SK-N-SH treated with all-trans-retinoic acid at 6 μM for 48 hours (cell line): ENCODE results near the gene PTPRCAP.

Experiments used
- ATAC-seq: fragments of 200-7000 bp; cut with Tn5 transposase; 3 replicates; pipeline ENCODE4 v1.9.1; 2020; ENCODE audit warnings: mild to moderate bottlenecking, moderate library complexity
- ARNTL ChIP-seq: fragments of 450-650 bp; formaldehyde crosslinking; IDR thresholded peaks from 2 replicates; pipeline ENCODE4 v1.5.0; 2020; ENCODE audit warnings: low read depth, mild to moderate bottlenecking, moderate library complexity, borderline replicate concordance
- BACH2 ChIP-seq: fragments of 250-450 bp; sonication (Bioruptor Pico); IDR thresholded peaks from 2 replicates; pipeline ENCODE4 v1.9.0; 2021; ENCODE audit warnings: mild to moderate bottlenecking, borderline replicate concordance
- CREB5 ChIP-seq: fragments of 250-450 bp; sonication (Bioruptor Pico); IDR thresholded peaks from 2 replicates; pipeline ENCODE4 v1.5.1; 2020; ENCODE audit warnings: low read depth, mild to moderate bottlenecking, moderate library complexity
- CSDC2 ChIP-seq: fragments of 250-450 bp; sonication (Bioruptor Pico); IDR thresholded peaks from 2 replicates; pipeline ENCODE4 v1.5.0; 2020; ENCODE audit warnings: mild to moderate bottlenecking, moderate library complexity
- CSRNP3 ChIP-seq: fragments of 250-450 bp; sonication (Bioruptor Pico); IDR thresholded peaks from 2 replicates; pipeline ENCODE4 v1.5.1; 2021; ENCODE audit warnings: mild to moderate bottlenecking, moderate library complexity
- ESRRG ChIP-seq: fragments of 250-450 bp; sonication (Bioruptor Pico); IDR thresholded peaks from 2 replicates; pipeline ENCODE4 v1.6.1; 2021; ENCODE audit warnings: mild to moderate bottlenecking
- GLIS3 ChIP-seq: fragments of 250-450 bp; sonication (Bioruptor Pico); IDR thresholded peaks from 2 replicates; pipeline ENCODE4 v1.5.0; 2020; ENCODE audit warnings: mild to moderate bottlenecking, moderate library complexity
- ISL1 ChIP-seq: fragments of 250-450 bp; sonication (Bioruptor Pico); IDR thresholded peaks from 2 replicates; pipeline ENCODE4 v2.1.2; 2022; ENCODE audit warnings: mild to moderate bottlenecking, moderate library complexity
- OSR1 ChIP-seq: fragments of 250-450 bp; sonication (Bioruptor Pico); IDR thresholded peaks from 2 replicates; pipeline ENCODE4 v1.8.0; 2022; ENCODE audit warnings: moderate library complexity, mild to moderate bottlenecking, inconsistent platforms
- POU6F1 ChIP-seq: fragments of 250-450 bp; sonication (Bioruptor Pico); IDR thresholded peaks from 2 replicates; pipeline ENCODE4 v1.8.0; 2021; ENCODE audit warnings: low read depth, mild to moderate bottlenecking, moderate library complexity, borderline replicate concordance
- PPARA ChIP-seq: fragments of 250-450 bp; sonication (Bioruptor Pico); IDR thresholded peaks from 2 replicates; pipeline ENCODE4 v1.5.0; 2020; ENCODE audit warnings: mild to moderate bottlenecking, borderline replicate concordance
- RARB ChIP-seq: fragments of 250-450 bp; sonication (Bioruptor Pico); IDR thresholded peaks from 2 replicates; pipeline ENCODE4 v1.8.0; 2021; ENCODE audit warnings: mild to moderate bottlenecking, moderate library complexity
- SNAI2 ChIP-seq: fragments of 250-450 bp; sonication (Bioruptor Pico); IDR thresholded peaks from 2 replicates; pipeline ENCODE4 v1.5.0; 2020; ENCODE audit warnings: mild to moderate bottlenecking, moderate library complexity
- TCF4 ChIP-seq: fragments of 250-450 bp; sonication (Bioruptor Pico); IDR thresholded peaks from 2 replicates; pipeline ENCODE4 v1.8.0; 2021; ENCODE audit warnings: mild to moderate bottlenecking, moderate library complexity, borderline replicate concordance
- TOX ChIP-seq: fragments of 250-450 bp; sonication (Bioruptor Pico); IDR thresholded peaks from 2 replicates; pipeline ENCODE4 v1.8.0; 2021; ENCODE audit warnings: mild to moderate bottlenecking, moderate library complexity, borderline replicate concordance
- TSHZ2 ChIP-seq: fragments of 250-450 bp; sonication (Bioruptor Pico); IDR thresholded peaks from 2 replicates; pipeline ENCODE4 v1.5.0; 2020; ENCODE audit warnings: mild to moderate bottlenecking, moderate library complexity
- ZC3H10 ChIP-seq: fragments of 250-450 bp; sonication (Bioruptor Pico); IDR thresholded peaks from 2 replicates; pipeline ENCODE4 v1.5.1; 2021; ENCODE audit warnings: mild to moderate bottlenecking, moderate library complexity
- ZFP3 ChIP-seq: fragments of 250-450 bp; sonication (Bioruptor Pico); IDR thresholded peaks from 2 replicates; pipeline ENCODE4 v1.5.0; 2020; ENCODE audit warnings: mild to moderate bottlenecking, moderate library complexity
- ZFP30 ChIP-seq: fragments of 450-650 bp; formaldehyde crosslinking; IDR thresholded peaks from 2 replicates; pipeline ENCODE4 v1.5.0; 2022; ENCODE audit warnings: mild to moderate bottlenecking, moderate library complexity
- ZNF565 ChIP-seq: fragments of 450-650 bp; formaldehyde crosslinking; conservative IDR thresholded peaks from 2 replicates; pipeline ENCODE4 v1.5.0; 2020; ENCODE audit warnings: low read depth, mild to moderate bottlenecking, moderate library complexity
- ZNF70 ChIP-seq: fragments of 450-650 bp; formaldehyde crosslinking; IDR thresholded peaks from 2 replicates; pipeline ENCODE4 v1.5.0; 2020; ENCODE audit warnings: mild to moderate bottlenecking, moderate library complexity
- ZNF8 ChIP-seq: fragments of 450-650 bp; formaldehyde crosslinking; IDR thresholded peaks from 2 replicates; pipeline ENCODE4 v1.5.0; 2020; ENCODE audit warnings: mild to moderate bottlenecking, moderate library complexity

Gene PTPRCAP

GRCh38 chr11:67457453-67457852 is 20.0 kb upstream of the PTPRCAP start:
- TF ChIP-seq SNAI2 (CRISPR knock-in tag) = no peak
- ATAC-seq = no peak

GRCh38 chr11:67456068-67456705 is 18.7 kb upstream of the PTPRCAP start:
- ATAC-seq = no peak
- no peak for TF ChIP-seq ISL1 (CRISPR knock-in tag)
- TF ChIP-seq ZFP30 (CRISPR knock-in tag) = no peak
- no peak for TF ChIP-seq ARNTL
- no peak for TF ChIP-seq CREB5 (CRISPR knock-in tag)
- no peak for TF ChIP-seq TCF4
- no peak for TF ChIP-seq ZNF70 (CRISPR knock-in tag)
- no peak for TF ChIP-seq ESRRG (CRISPR knock-in tag)
- TF ChIP-seq RARB = no peak
- no peak for TF ChIP-seq TOX (CRISPR knock-in tag)
- TF ChIP-seq GLIS3 = no peak
- TF ChIP-seq ZNF565 (CRISPR knock-in tag) = no peak
- TF ChIP-seq CSRNP3 (CRISPR knock-in tag) = no peak
- TF ChIP-seq ZFP3 = no peak
- no peak for TF ChIP-seq ZNF8 (CRISPR knock-in tag)
- no peak for TF ChIP-seq OSR1 (CRISPR knock-in tag)
- no peak for TF ChIP-seq PPARA (CRISPR knock-in tag)
- no peak for TF ChIP-seq POU6F1 (CRISPR knock-in tag)
- TF ChIP-seq TSHZ2 (CRISPR knock-in tag) = no peak
- no peak for TF ChIP-seq ZC3H10

GRCh38 chr11:67455054-67455453 is 17.6 kb upstream of the PTPRCAP start, which contains the start of gene CABP4:
CABP4 (plus strand) TSS chr11:67455354; CDS start chr11:67455424, 70 bp downstream.
- TF ChIP-seq ZC3H10 (no peak), ESRRG (CRISPR knock-in tag) (no peak), ZNF70 (CRISPR knock-in tag) (no peak), BACH2 (CRISPR knock-in tag) (no peak), ARNTL (no peak), POU6F1 (CRISPR knock-in tag) (no peak), GLIS3 (no peak), CSDC2 (no peak), ZFP3 (no peak), CSRNP3 (CRISPR knock-in tag) (no peak)
- no peak for ATAC-seq
